Natural killer cell (primary cell): ENCODE data around the gene PPP1R16B. TPM values are rescaled to one million over a fixed set of nuclear protein-coding genes. Genes with fewer than 3 reads are reported as not detected.

Experiments
- ATAC-seq, 3 donors: fragments of 150-1000 bp in 2 of 3; fragments of 200-7000 bp in 1 of 3; cut with Tn5 transposase; 1 replicate in 1 of 3; 2 replicates in 2 of 3; pipeline ENCODE4 v1.10.0; 2021; ENCODE audit warnings: mild to moderate bottlenecking in 2 of 3, moderate library complexity in 2 of 3
- DNase-seq, 2 donors: peaks; one replicate each; pipeline versions ENCODE4 v3.0.0 to v3.0.0-alpha.2; 2013 to 2021; ENCODE audit warnings: mixed read lengths in 1 of 2
- H3K27ac ChIP-seq: one replicate; pipeline ENCODE4 v1.5.1; 2013; ENCODE audit warnings: mild to moderate bottlenecking, low read length
- H3K27me3 ChIP-seq: one replicate; pipeline ENCODE4 v1.6.1; 2013; ENCODE audit warnings: low read length; ENCODE audit not compliant: control insufficient read depth, insufficient read depth
- H3K36me3 ChIP-seq: one replicate; pipeline ENCODE4 v1.6.1; 2013; ENCODE audit warnings: low read length; ENCODE audit not compliant: control insufficient read depth, insufficient read depth
- H3K4me1 ChIP-seq: one replicate; pipeline ENCODE4 v1.6.1; 2013; ENCODE audit warnings: low read length; ENCODE audit not compliant: control insufficient read depth, insufficient read depth
- H3K4me3 ChIP-seq: one replicate; pipeline ENCODE4 v1.5.1; 2013; ENCODE audit warnings: low read length
- H3K9me3 ChIP-seq: one replicate; pipeline ENCODE4 v1.6.1; 2013; ENCODE audit warnings: low read length; ENCODE audit not compliant: control insufficient read depth, insufficient read depth
- H3K27ac Mint-ChIP-seq, 2 donors: one replicate each; pipeline ENCODE4 v1.8.0; 2022; ENCODE audit warnings: mild to moderate bottlenecking in 2 of 2, mixed read lengths in 2 of 2, moderate library complexity in 1 of 2
- H3K27me3 Mint-ChIP-seq, 2 donors: one replicate each; pipeline ENCODE4 v1.8.0; 2022; ENCODE audit warnings: low read depth in 2 of 2, mixed read lengths in 2 of 2
- H3K36me3 Mint-ChIP-seq: one replicate; pipeline ENCODE4 v1.8.0; 2022; ENCODE audit warnings: mixed read lengths
- H3K4me1 Mint-ChIP-seq, 2 donors: one replicate each; pipeline ENCODE4 v1.8.0; 2022; ENCODE audit warnings: mixed read lengths in 2 of 2
- H3K4me3 Mint-ChIP-seq: one replicate; pipeline ENCODE4 v1.8.0; 2022; ENCODE audit warnings: mild to moderate bottlenecking, moderate library complexity, mixed read lengths
- H3K9me3 Mint-ChIP-seq, 2 donors: one replicate each; pipeline ENCODE4 v1.8.0; 2022; ENCODE audit warnings: mixed read lengths in 2 of 2
- WGBS: methylation state at CpG from one replicate; pipeline ENCODE4 v1.1.7; 2013; ENCODE audit warnings: missing lambda C conversion rate; ENCODE audit not compliant: insufficient coverage; 5-methylcytosine and 5-hydroxymethylcytosine counted together
- intact Hi-C: fragments of 100-400 bp; cut with micrococcal nuclease; formaldehyde crosslinking; loops from one replicate; pipeline ENCODE4 v1.14.2; 2022
- total RNA-seq, 4 donors: library from RNA; stranded (reverse); fragments of 120-200 nt in 1 of 4; gene quantifications; one replicate each; pipeline versions ENCODE4 v1.2.3 to v1.2.4, GENCODE V29; 2013 to 2022
- TF ChIP-seq, protein P1 (sequence below): fragments of 200-600 bp; IDR thresholded peaks from one replicate; pipeline ENCODE4 v1.8.0; 2022; ENCODE audit warnings: antibody characterized with exemption

PPP1R16B gene
- total RNA-seq, 3 donors from 2014 or later (not counting 1 experiment from before 2014, with no cell fraction given) = 52.0 to 62.3 (median 53.7) TPM

DNA sequence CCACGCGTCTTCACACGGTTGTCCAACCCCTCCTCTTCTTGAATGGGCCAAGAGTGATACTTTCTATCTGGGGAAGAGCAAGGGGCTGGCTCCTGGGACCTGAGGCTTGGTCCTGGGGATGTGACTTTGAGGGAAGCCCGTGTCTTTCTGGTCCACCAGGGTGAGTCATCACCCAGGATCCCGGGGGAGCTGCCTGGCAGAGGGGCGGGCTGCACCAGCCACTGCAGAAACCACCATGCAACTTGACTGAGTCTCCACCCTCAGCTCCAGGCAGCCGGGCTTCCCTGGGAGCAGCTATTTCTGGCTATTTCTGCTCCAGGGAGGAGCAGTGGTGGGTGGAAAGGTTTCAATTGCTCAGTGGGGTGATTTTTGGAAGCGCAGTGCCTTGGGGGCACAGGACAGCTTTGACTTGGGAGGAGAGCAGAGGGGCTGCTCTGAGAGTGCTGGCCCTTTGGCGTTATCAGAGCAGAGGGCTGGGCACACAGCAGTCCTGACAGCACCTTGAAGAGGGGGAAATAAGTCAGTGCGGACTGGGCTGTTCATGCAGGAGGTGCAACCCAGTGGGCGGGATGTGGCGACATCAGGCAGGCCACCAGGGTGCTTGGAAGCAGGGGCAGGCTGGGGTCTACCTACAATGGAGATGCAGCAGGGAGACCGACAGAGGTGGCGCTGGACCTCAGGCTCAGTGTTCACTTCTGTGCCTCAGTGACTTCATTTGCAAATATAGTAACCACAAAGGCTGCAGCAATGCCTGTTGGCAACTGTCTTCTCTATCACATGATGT, 75.6 kb downstream of the PPP1R16B start:
- no peak for ATAC-seq
- Histone ChIP-seq H3K9me3 (no peaks in the 10 kb centered on the region), H3K4me3 (no peak overlapping the region), H3K4me1 (peaks cover 74% of the 10 kb centered on the region), H3K27ac (peak overlapping the region; percentile 65), H3K36me3 (no peaks in the 10 kb centered on the region), H3K27me3 (no peaks in the 10 kb centered on the region)
- H3K27me3 Mint-ChIP-seq = no peaks in the 10 kb centered on the region
- TF ChIP-seq, protein P1, sequence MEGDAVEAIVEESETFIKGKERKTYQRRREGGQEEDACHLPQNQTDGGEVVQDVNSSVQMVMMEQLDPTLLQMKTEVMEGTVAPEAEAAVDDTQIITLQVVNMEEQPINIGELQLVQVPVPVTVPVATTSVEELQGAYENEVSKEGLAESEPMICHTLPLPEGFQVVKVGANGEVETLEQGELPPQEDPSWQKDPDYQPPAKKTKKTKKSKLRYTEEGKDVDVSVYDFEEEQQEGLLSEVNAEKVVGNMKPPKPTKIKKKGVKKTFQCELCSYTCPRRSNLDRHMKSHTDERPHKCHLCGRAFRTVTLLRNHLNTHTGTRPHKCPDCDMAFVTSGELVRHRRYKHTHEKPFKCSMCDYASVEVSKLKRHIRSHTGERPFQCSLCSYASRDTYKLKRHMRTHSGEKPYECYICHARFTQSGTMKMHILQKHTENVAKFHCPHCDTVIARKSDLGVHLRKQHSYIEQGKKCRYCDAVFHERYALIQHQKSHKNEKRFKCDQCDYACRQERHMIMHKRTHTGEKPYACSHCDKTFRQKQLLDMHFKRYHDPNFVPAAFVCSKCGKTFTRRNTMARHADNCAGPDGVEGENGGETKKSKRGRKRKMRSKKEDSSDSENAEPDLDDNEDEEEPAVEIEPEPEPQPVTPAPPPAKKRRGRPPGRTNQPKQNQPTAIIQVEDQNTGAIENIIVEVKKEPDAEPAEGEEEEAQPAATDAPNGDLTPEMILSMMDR = no peak
- H3K9me3 Mint-ChIP-seq = no peaks in the 10 kb centered on the region
- H3K36me3 Mint-ChIP-seq = no peaks in the 10 kb centered on the region
- H3K4me3 Mint-ChIP-seq = peak overlapping the region; percentile 17
- intact Hi-C loops = no loop called here
- peaks cover 73 to 75% of the 10 kb centered on the region in 2 donors for H3K4me1 Mint-ChIP-seq
- no peak for DNase-seq
- H3K27ac Mint-ChIP-seq = peak overlapping the region; percentile 87 to 94
- WGBS = 65% methylated on average over 14 of the region's 14 CpGs

DNA sequence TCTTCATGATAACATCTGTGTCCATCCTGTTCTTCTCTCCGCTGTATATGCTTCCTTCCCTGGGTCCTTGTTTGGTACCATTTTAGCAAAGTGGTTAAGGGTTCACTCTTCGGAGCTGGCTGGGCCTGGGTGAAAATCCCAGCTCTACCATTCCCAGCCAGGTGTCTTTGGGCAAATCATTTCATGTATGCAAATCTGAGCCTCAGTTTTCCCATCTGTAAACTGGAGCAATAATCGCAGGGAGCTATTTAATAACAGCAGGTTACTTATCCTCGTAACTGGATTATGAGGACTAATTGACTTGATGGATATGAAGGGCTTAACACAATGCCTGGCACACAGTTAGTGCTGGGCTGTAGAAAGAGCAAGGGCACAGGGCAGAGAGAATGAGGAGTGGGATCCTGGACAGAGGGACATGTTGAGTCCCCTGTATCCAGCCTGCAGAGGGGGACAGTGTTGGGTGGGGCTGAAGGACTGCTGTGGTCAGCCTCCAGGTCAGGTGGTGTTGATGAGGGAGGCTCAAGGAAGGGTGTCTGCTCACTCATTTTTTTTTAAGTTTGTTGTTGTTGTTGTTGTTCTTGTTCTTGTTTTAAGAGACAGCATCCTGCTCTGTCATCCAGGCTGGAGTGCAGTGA, 76.4 kb downstream of the PPP1R16B start:
- Histone ChIP-seq H3K4me1 (peaks cover 70% of the 10 kb centered on the region), H3K9me3 (no peaks in the 10 kb centered on the region), H3K27me3 (no peaks in the 10 kb centered on the region), H3K4me3 (no peak overlapping the region), H3K27ac (peak overlapping the region; percentile 65), H3K36me3 (no peaks in the 10 kb centered on the region)
- intact Hi-C loops = no loop called here
- no peaks in the 10 kb centered on the region for H3K36me3 Mint-ChIP-seq
- no peaks in the 10 kb centered on the region for H3K27me3 Mint-ChIP-seq
- DNase-seq = no peak
- H3K27ac Mint-ChIP-seq = peak overlapping the region; percentile 87 to 94
- 95% methylated on average over 4 of the region's 4 CpGs for WGBS
- no peak for ATAC-seq
- peak overlapping the region; percentile 65 for H3K4me3 Mint-ChIP-seq
- peaks cover 70 to 72% of the 10 kb centered on the region in 2 donors for H3K4me1 Mint-ChIP-seq
- TF ChIP-seq, protein P1 = no peak
- no peaks in the 10 kb centered on the region for H3K9me3 Mint-ChIP-seq

DNA sequence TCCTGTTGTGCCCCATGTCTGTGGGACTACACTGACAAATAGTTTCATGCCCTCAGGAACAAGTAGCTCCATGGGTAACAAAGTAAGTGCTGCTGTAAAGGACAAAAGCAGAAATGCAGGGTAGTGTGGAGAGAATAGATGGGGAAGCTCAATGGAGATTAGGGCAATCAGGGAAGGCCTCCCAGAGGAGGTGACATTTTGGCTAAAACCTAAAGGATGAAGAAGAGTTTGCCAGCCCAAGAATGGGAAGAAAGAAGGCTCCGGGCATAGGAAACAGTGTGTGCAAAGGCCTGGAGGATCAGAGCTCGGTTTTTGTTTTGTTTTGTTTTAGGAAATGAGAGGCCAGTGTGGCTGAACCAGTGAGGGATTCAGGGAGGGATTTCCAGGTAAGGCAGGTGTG, 77.1 kb downstream of the PPP1R16B start:
- Histone ChIP-seq H3K9me3 (no peaks in the 10 kb centered on the region), H3K4me3 (no peak overlapping the region), H3K27me3 (no peaks in the 10 kb centered on the region), H3K36me3 (no peaks in the 10 kb centered on the region), H3K4me1 (peaks cover 66% of the 10 kb centered on the region), H3K27ac (peak overlapping the region; percentile 65)
- no peaks in the 10 kb centered on the region for H3K27me3 Mint-ChIP-seq
- TF ChIP-seq, protein P1 = no peak
- peak overlapping the region; percentile 65 for H3K4me3 Mint-ChIP-seq
- DNase-seq (no peak), ATAC-seq (no peak)
- H3K4me1 Mint-ChIP-seq = peaks cover 70 to 72% of the 10 kb centered on the region in 2 donors
- WGBS = 78% methylated on average over 2 of the region's 2 CpGs
- no peaks in the 10 kb centered on the region for H3K36me3 Mint-ChIP-seq
- H3K27ac Mint-ChIP-seq = peak overlapping the region; percentile 87 to 94
- intact Hi-C loops = no loop called here
- H3K9me3 Mint-ChIP-seq = no peaks in the 10 kb centered on the region
